NT2/D1 (cell line): Measurements from ENCODE around the gene JMJD4.

ENCODE experiments used
- SUZ12 ChIP-seq: IDR thresholded peaks from 2 replicates; pipeline ENCODE4 v1.6.1; 2011; ENCODE audit not compliant: insufficient read length, insufficient read depth; ENCODE audit errors: extremely low read depth
- ZNF274 ChIP-seq: IDR thresholded peaks from 2 replicates; pipeline ENCODE4 v1.6.1; 2011; ENCODE audit warnings: mild to moderate bottlenecking, low read depth, low read length

- TF ChIP-seq ZNF274 (no peak), SUZ12 (no peak)
These were observed 33.5 kb upstream of the JMJD4 start for GRCh38 chr1:227768640-227769039.
